Rectal smooth muscle tissue (tissue), 1 donor: ENCODE data around the gene EPC1.
"Not testable (repeated sequence)": the region's sequence is repeated elsewhere in the genome, so short reads cannot be mapped to it uniquely, and the experiment has no call there.

Experiments used
- H3K27ac ChIP-seq: one replicate; pipeline ENCODE4 v1.7.0; 2013; ENCODE audit warnings: low read depth, low read length, inconsistent platforms
- H3K27me3 ChIP-seq: one replicate; pipeline ENCODE4 v1.7.0; 2013; ENCODE audit warnings: low read length; ENCODE audit not compliant: control insufficient read depth, insufficient read depth
- H3K36me3 ChIP-seq: one replicate; pipeline ENCODE4 v1.7.0; 2013; ENCODE audit warnings: low read length; ENCODE audit not compliant: control insufficient read depth, insufficient read depth
- H3K4me1 ChIP-seq: one replicate; pipeline ENCODE4 v1.7.0; 2013; ENCODE audit warnings: low read length; ENCODE audit not compliant: control insufficient read depth, insufficient read depth
- H3K4me3 ChIP-seq: one replicate; pipeline ENCODE4 v1.7.0; 2013; ENCODE audit warnings: low read length
- H3K9ac ChIP-seq: one replicate; pipeline ENCODE4 v1.7.0; 2013; ENCODE audit warnings: low read length

EPC1 gene

GRCh38 chr10:32365404-32365803, 18.4 kb upstream of the EPC1 start:
- not testable (repeated sequence) for H3K4me1 ChIP-seq, H3K27me3 ChIP-seq, H3K27ac ChIP-seq, H3K9ac ChIP-seq, H3K4me3 ChIP-seq, H3K36me3 ChIP-seq

GRCh38 chr10:32362571-32362970, 15.6 kb upstream of the EPC1 start:
- H3K9ac ChIP-seq = no peak overlapping the region
- H3K36me3 ChIP-seq = peaks cover 2% of the 10 kb centered on the region
- H3K4me1 ChIP-seq = peaks cover 1% of the 10 kb centered on the region
- H3K4me3 ChIP-seq = no peak overlapping the region
- H3K27me3 ChIP-seq = no peaks in the 10 kb centered on the region
- no peak overlapping the region for H3K27ac ChIP-seq

- H3K27me3 ChIP-seq = no peaks in the 10 kb centered on the region
- no peak overlapping the region for H3K4me3 ChIP-seq
- H3K36me3 ChIP-seq = peaks cover 2% of the 10 kb centered on the region
- H3K9ac ChIP-seq = no peak overlapping the region
- no peak overlapping the region for H3K27ac ChIP-seq
- H3K4me1 ChIP-seq = no peaks in the 10 kb centered on the region
Observed at GRCh38 chr10:32360884-32361283, 13.9 kb upstream of the EPC1 start.

- H3K4me1 ChIP-seq = no peaks in the 10 kb centered on the region
- no peak overlapping the region for H3K4me3 ChIP-seq
- H3K27ac ChIP-seq = no peak overlapping the region
- H3K27me3 ChIP-seq = no peaks in the 10 kb centered on the region
- peaks cover 2% of the 10 kb centered on the region for H3K36me3 ChIP-seq
- no peak overlapping the region for H3K9ac ChIP-seq
Observed at GRCh38 chr10:32360241-32360640, 13.3 kb upstream of the EPC1 start.

- Histone ChIP-seq H3K36me3 (peaks cover 2% of the 10 kb centered on the region), H3K9ac (no peak overlapping the region), H3K4me1 (no peaks in the 10 kb centered on the region), H3K4me3 (no peak overlapping the region), H3K27ac (no peak overlapping the region), H3K27me3 (no peaks in the 10 kb centered on the region)
Observed at GRCh38 chr10:32357056-32357735, 10.2 kb upstream of the EPC1 start.

GRCh38 chr10:32354690-32355089, 7.7 kb upstream of the EPC1 start:
- not testable (repeated sequence) for H3K36me3 ChIP-seq, H3K27ac ChIP-seq, H3K9ac ChIP-seq, H3K4me1 ChIP-seq, H3K27me3 ChIP-seq, H3K4me3 ChIP-seq

GRCh38 chr10:32350811-32351350, 3.9 kb upstream of the EPC1 start:
- Histone ChIP-seq H3K27me3 (no peaks in the 10 kb centered on the region), H3K4me3 (no peak overlapping the region), H3K36me3 (peaks cover 2% of the 10 kb centered on the region), H3K9ac (no peak overlapping the region), H3K27ac (no peak overlapping the region), H3K4me1 (no peaks in the 10 kb centered on the region)

GRCh38 chr10:32349968-32350738, 3.2 kb upstream of the EPC1 start:
- Histone ChIP-seq H3K27me3 (no peaks in the 10 kb centered on the region), H3K9ac (no peak overlapping the region), H3K4me1 (no peaks in the 10 kb centered on the region), H3K36me3 (peaks cover 2% of the 10 kb centered on the region), H3K4me3 (no peak overlapping the region), H3K27ac (no peak overlapping the region)

GRCh38 chr10:32349199-32349585, 2.2 kb upstream of the EPC1 start:
- Histone ChIP-seq H3K9ac (no peak overlapping the region), H3K4me3 (no peak overlapping the region), H3K36me3 (peaks cover 2% of the 10 kb centered on the region), H3K27ac (no peak overlapping the region), H3K27me3 (no peaks in the 10 kb centered on the region), H3K4me1 (peaks cover 6% of the 10 kb centered on the region)

GRCh38 chr10:32348297-32349198, 1.6 kb upstream of the EPC1 start:
- no peaks in the 10 kb centered on the region for H3K27me3 ChIP-seq
- H3K27ac ChIP-seq = no peak overlapping the region
- peaks cover 11% of the 10 kb centered on the region for H3K4me1 ChIP-seq
- H3K9ac ChIP-seq = no peak overlapping the region
- H3K36me3 ChIP-seq = peaks cover 2% of the 10 kb centered on the region
- H3K4me3 ChIP-seq = no peak overlapping the region

GRCh38 chr10:32347363-32348022, 535 bp upstream of the EPC1 start:
- H3K36me3 ChIP-seq = peaks cover 2% of the 10 kb centered on the region
- no peaks in the 10 kb centered on the region for H3K27me3 ChIP-seq
- peak overlapping the region; percentile 100 for H3K4me3 ChIP-seq
- peak overlapping the region; percentile 73 for H3K9ac ChIP-seq
- peak overlapping the region; percentile 100 for H3K27ac ChIP-seq
- peaks cover 13% of the 10 kb centered on the region for H3K4me1 ChIP-seq

GRCh38 chr10:32346134-32346550, 816 bp downstream of the EPC1 start:
- Histone ChIP-seq H3K36me3 (peaks cover 2% of the 10 kb centered on the region), H3K4me3 (peak overlapping the region; percentile 100), H3K27me3 (no peaks in the 10 kb centered on the region), H3K27ac (peak overlapping the region; percentile 100), H3K4me1 (peaks cover 19% of the 10 kb centered on the region), H3K9ac (peak overlapping the region; percentile 100)
